ENCODE measurements around the gene OR6P1. TPM values are rescaled to one million over a fixed set of nuclear protein-coding genes. Genes with fewer than 3 reads are reported as not detected.

The OR6P1 gene
- total and polyA plus RNA-seq, 5 donors, result not detected

GRCh38 chr1:158564608-158565007 is 5.8 kb downstream of the OR6P1 start:
- no peaks in the 10 kb centered on the region for H3K9me3 ChIP-seq (ENCODE audit: control insufficient read depth, low read length)
- intact Hi-C loops (cut with DNase I), result no loop called here
- H3K4me3 ChIP-seq (ENCODE audit: low read length), result no peak overlapping the region
- no peaks in the 10 kb centered on the region for H3K27me3 ChIP-seq (ENCODE audit: control insufficient read depth, insufficient read depth)
- H3K27ac ChIP-seq (ENCODE audit: low read length), result no peak overlapping the region
- 61% methylated on average over 2 of the region's 2 CpGs for WGBS
- ATAC-seq (no peak), DNase-seq (no peak)
- H3K4me1 ChIP-seq (ENCODE audit: control insufficient read depth, insufficient read depth, low read length), result no peaks in the 10 kb centered on the region

DNA sequence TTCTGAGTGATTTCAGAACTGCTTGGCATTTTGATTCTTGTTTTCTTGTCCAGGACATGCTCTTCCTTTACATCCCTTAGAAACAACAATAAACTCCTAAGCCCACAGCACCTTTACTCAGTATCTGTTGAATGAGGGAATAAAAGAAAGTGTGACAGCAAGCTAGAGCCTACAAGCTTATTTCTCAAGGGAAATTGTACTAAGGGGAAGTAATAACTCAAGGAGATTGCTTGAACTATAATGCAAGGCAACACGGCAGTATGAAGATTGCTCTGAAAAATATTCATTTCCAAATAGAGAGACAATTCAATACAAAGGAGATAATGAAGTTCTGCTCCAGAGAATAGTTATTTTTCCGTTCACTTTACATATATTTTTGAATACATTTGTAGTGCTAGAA is 6.5 kb downstream of the OR6P1 start:
- ATAC-seq (no peak), DNase-seq (no peak)
- WGBS, result 73% methylated on average over 2 of the region's 2 CpGs
- Histone ChIP-seq H3K27ac (ENCODE audit: low read length) (no peak overlapping the region), H3K9me3 (ENCODE audit: control insufficient read depth, low read length) (no peaks in the 10 kb centered on the region), H3K4me3 (ENCODE audit: low read length) (no peak overlapping the region), H3K4me1 (ENCODE audit: control insufficient read depth, insufficient read depth, low read length) (no peaks in the 10 kb centered on the region), H3K27me3 (ENCODE audit: control insufficient read depth, insufficient read depth) (no peaks in the 10 kb centered on the region)
- intact Hi-C loops (cut with DNase I), result no loop called here

- DNase-seq (no peak), ATAC-seq (no peak)
- H3K9me3 ChIP-seq (ENCODE audit: control insufficient read depth, low read length), result no peaks in the 10 kb centered on the region
- no peak overlapping the region for H3K4me3 ChIP-seq (ENCODE audit: low read length)
- no peaks in the 10 kb centered on the region for H3K27me3 ChIP-seq (ENCODE audit: control insufficient read depth, insufficient read depth)
- no peak overlapping the region for H3K27ac ChIP-seq (ENCODE audit: low read length)
- WGBS, result 79% methylated on average over 1 of the region's 1 CpG
- intact Hi-C loops (cut with DNase I), result no loop called here
- no peaks in the 10 kb centered on the region for H3K4me1 ChIP-seq (ENCODE audit: control insufficient read depth, insufficient read depth, low read length)
Measured at GRCh38 chr1:158559696-158560095, 10.7 kb downstream of the OR6P1 start.

GRCh38 chr1:158554352-158554751 is 16.0 kb downstream of the OR6P1 start, which contains the start of gene OR6Y1:
Gene OR6Y1, minus strand, starts transcription at chr1:158554405. Its CDS starts 6,300 bp downstream, at chr1:158548105.
- no peak within 1 kb of the TSS for H3K27ac ChIP-seq (ENCODE audit: low read length)
- DNase-seq, result peak in 1 of 3 donors; percentile 14

GRCh38 chr1:158552296-158552695 is 18.1 kb downstream of the OR6P1 start:
- no peak overlapping the region for H3K4me3 ChIP-seq (ENCODE audit: low read length)
- no peaks in the 10 kb centered on the region for H3K9me3 ChIP-seq (ENCODE audit: control insufficient read depth, low read length)
- WGBS, result 46% methylated on average over 1 of the region's 1 CpG
- H3K27ac ChIP-seq (ENCODE audit: low read length), result no peak overlapping the region
- H3K4me1 ChIP-seq (ENCODE audit: control insufficient read depth, insufficient read depth, low read length), result no peaks in the 10 kb centered on the region
- ATAC-seq (peak in 1 of 2 donors; percentile 74), DNase-seq (no peak)
- no peaks in the 10 kb centered on the region for H3K27me3 ChIP-seq (ENCODE audit: control insufficient read depth, insufficient read depth)
- intact Hi-C loops (cut with DNase I), result no loop called here

More at GRCh38 chr1:158554352-158554751, 16.0 kb downstream of the OR6P1 start, which contains the start of gene OR6Y1:
- 63% methylated on average over 3 of the region's 3 CpGs for WGBS
- Histone ChIP-seq H3K27me3 (ENCODE audit: control insufficient read depth, insufficient read depth) (no peaks in the 10 kb centered on the region), H3K4me3 (ENCODE audit: low read length) (no peak within 1 kb of the TSS), H3K9me3 (ENCODE audit: control insufficient read depth, low read length) (no peaks in the 10 kb centered on the region), H3K4me1 (ENCODE audit: control insufficient read depth, insufficient read depth, low read length) (no peaks in the 10 kb centered on the region)
- no peak for ATAC-seq
- intact Hi-C loops (cut with DNase I), result no loop called here

GRCh38 chr1:158547533-158547932 is 22.8 kb downstream of the OR6P1 start:
- no peak for ATAC-seq
- no peak overlapping the region for H3K4me3 ChIP-seq (ENCODE audit: low read length)
- intact Hi-C loops (cut with DNase I), result no loop called here
- no peak for DNase-seq
- H3K27me3 ChIP-seq (ENCODE audit: control insufficient read depth, insufficient read depth), result no peaks in the 10 kb centered on the region
- no peaks in the 10 kb centered on the region for H3K4me1 ChIP-seq (ENCODE audit: control insufficient read depth, insufficient read depth, low read length)
- H3K27ac ChIP-seq (ENCODE audit: low read length), result no peak overlapping the region
- 95% methylated on average over 2 of the region's 2 CpGs for WGBS
- no peaks in the 10 kb centered on the region for H3K9me3 ChIP-seq (ENCODE audit: control insufficient read depth, low read length)

- Histone ChIP-seq H3K27ac (ENCODE audit: low read length) (no peak overlapping the region), H3K4me3 (ENCODE audit: low read length) (no peak overlapping the region), H3K4me1 (ENCODE audit: control insufficient read depth, insufficient read depth, low read length) (no peaks in the 10 kb centered on the region), H3K27me3 (ENCODE audit: control insufficient read depth, insufficient read depth) (no peaks in the 10 kb centered on the region), H3K9me3 (ENCODE audit: control insufficient read depth, low read length) (no peaks in the 10 kb centered on the region)
- ATAC-seq (no peak), DNase-seq (no peak)
- intact Hi-C loops (cut with DNase I), result no loop called here
- 69% methylated on average over 2 of the region's 2 CpGs for WGBS
Measured at GRCh38 chr1:158537609-158538008, 32.8 kb downstream of the OR6P1 start.

- Histone ChIP-seq H3K4me3 (ENCODE audit: low read length) (no peak overlapping the region), H3K9me3 (ENCODE audit: control insufficient read depth, low read length) (no peaks in the 10 kb centered on the region), H3K27me3 (ENCODE audit: control insufficient read depth, insufficient read depth) (no peaks in the 10 kb centered on the region), H3K27ac (ENCODE audit: low read length) (no peak overlapping the region), H3K4me1 (ENCODE audit: control insufficient read depth, insufficient read depth, low read length) (no peaks in the 10 kb centered on the region)
- no peak for DNase-seq
- no peak for ATAC-seq
- intact Hi-C loops (cut with DNase I), result no loop called here
- WGBS, result 36% methylated on average over 5 of the region's 5 CpGs
Measured at GRCh38 chr1:158534496-158534895, 35.9 kb downstream of the OR6P1 start.

DNA sequence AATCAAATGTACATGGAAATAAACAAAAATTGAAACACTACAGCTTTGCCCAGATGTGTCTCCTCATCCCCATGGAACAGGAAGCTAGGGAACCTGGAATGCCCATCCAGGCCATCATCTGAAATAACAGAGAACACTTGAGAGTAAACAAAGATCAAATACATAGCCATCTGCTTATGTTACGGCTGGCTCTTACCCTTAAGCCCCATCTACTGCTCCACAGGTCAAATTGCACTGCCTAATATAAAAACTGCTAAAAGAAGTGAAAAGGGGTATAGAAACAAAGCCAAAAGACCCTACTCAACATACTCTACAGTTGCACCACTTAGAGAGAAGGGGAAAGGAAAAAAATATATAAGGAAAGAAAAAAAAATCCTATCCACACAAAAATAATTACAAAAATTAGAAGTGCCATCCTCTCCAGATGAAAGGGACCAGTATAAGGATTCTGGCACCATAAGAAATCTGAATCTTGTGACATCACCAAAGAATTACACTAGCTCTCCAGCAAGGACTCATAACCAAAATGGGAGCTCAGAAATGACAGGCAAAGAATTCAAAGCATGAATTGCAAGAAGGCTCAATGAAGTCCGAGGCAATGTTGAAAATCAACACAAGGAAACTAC is 43.1 kb downstream of the OR6P1 start:
- 1% methylated on average over 2 of the region's 2 CpGs for WGBS
- intact Hi-C loops (cut with DNase I), result no loop called here
- no peak for ATAC-seq

GRCh38 chr1:158521666-158522058 is 48.7 kb downstream of the OR6P1 start:
- intact Hi-C loops (cut with DNase I), result no loop called here
- no peak for ATAC-seq
- no peaks in the 10 kb centered on the region for H3K9me3 ChIP-seq (ENCODE audit: control insufficient read depth, low read length)
- H3K4me3 ChIP-seq (ENCODE audit: low read length), result no peak overlapping the region
- H3K27ac ChIP-seq (ENCODE audit: low read length), result no peak overlapping the region
- no peaks in the 10 kb centered on the region for H3K4me1 ChIP-seq (ENCODE audit: control insufficient read depth, insufficient read depth, low read length)
- 87% methylated on average over 2 of the region's 2 CpGs for WGBS
- H3K27me3 ChIP-seq (ENCODE audit: control insufficient read depth, insufficient read depth), result no peaks in the 10 kb centered on the region
- no peak for DNase-seq

More for the DNA sequence above, 43.1 kb downstream of the OR6P1 start:
- no peaks in the 10 kb centered on the region for H3K9me3 ChIP-seq (ENCODE audit: control insufficient read depth, low read length)
- no peaks in the 10 kb centered on the region for H3K4me1 ChIP-seq (ENCODE audit: control insufficient read depth, insufficient read depth, low read length)
- no peak overlapping the region for H3K27ac ChIP-seq (ENCODE audit: low read length)
- no peaks in the 10 kb centered on the region for H3K27me3 ChIP-seq (ENCODE audit: control insufficient read depth, insufficient read depth)
- DNase-seq, result no peak
- H3K4me3 ChIP-seq (ENCODE audit: low read length), result no peak overlapping the region

DNA sequence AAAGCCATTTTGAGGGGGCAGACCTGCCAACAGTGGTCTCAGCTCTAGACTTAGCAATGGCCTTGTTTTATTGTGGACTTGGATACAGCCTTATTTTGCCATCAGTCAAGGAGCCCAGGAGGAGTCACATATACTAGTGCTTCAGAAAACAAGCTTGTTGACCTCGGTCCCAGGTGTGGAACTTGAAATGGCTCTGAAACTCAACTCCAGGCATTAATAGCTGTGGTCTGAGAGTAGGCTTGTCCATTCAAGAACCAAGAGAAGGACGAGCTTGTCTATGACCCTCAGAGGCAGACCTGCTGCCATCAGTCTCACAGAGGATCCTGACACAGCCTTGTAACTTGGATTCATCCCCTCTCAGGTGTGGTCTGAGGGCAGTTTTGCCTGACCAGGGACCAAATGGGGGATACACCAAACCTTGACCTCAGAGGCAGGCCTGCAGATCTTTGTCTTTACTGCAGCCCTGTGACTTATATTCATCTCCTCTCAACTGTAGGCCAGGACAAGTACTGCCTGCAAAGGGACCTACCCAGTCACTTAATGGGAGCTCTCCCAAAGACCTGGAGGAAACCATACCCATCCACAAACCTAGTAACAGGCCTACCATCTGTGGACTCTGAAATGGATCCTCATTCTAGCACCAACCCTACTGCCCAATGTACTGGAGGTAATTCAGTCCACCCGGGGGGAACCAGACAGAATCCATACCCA is 49.3 kb downstream of the OR6P1 start:
- H3K4me1 ChIP-seq (ENCODE audit: control insufficient read depth, insufficient read depth, low read length), result no peaks in the 10 kb centered on the region
- no peak for DNase-seq
- H3K27ac ChIP-seq (ENCODE audit: low read length), result no peak overlapping the region
- no peaks in the 10 kb centered on the region for H3K9me3 ChIP-seq (ENCODE audit: control insufficient read depth, low read length)
- H3K4me3 ChIP-seq (ENCODE audit: low read length), result no peak overlapping the region
- WGBS, result 90% methylated on average over 3 of the region's 3 CpGs
- no peak for ATAC-seq
- intact Hi-C loops (cut with DNase I), result no loop called here
- H3K27me3 ChIP-seq (ENCODE audit: control insufficient read depth, insufficient read depth), result no peaks in the 10 kb centered on the region

All from right cardiac atrium (tissue), 5 donors.